Left lobe of liver (tissue), 2 donors: ENCODE data around the gene MKX. TPM values are rescaled to one million over a fixed set of nuclear protein-coding genes. Genes with fewer than 3 reads are reported as not detected.

Source experiments
- ATAC-seq: fragments of 200-7000 bp; cut with Tn5 transposase; one replicate; pipeline ENCODE4 v1.9.1; 2020; ENCODE audit warnings: mild to moderate bottlenecking, moderate library complexity
- DNase-seq: peaks from one replicate; pipeline ENCODE4 v3.0.0-alpha.2; 2020; ENCODE audit warnings: low spot score
- total RNA-seq: library from RNA; stranded (reverse); gene quantifications from one replicate; pipeline ENCODE4 v1.2.1, GENCODE V29; 2021
- donor health status: DM: no; HTN: no; CAD: no; lungs with moderate emphysema.
- donor health status: DM: no; HTN: yes; CAD: no.

The MKX gene
- total RNA-seq, 1 donor from 2014 or later, result 0.30 TPM

DNA sequence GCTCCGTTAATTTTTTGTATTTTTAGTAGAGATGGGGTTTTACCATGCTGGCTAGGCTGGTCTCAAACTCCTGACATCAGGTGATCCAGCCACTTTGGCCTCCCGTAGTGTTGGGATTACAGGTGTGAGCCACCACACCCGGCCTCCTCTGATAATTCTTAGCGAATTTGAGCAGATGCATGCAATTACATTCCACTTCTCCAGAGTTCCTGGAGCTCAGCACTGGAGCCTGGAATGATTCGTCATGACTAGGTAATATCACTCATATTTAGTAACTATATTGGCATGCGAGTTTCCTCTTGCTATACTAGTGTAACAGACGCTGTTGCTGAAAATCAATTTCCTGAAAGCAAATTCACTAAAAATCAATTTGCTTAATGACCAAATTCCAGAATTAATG is 86.8 kb downstream of the MKX start:
- ATAC-seq (no peak), DNase-seq (no peak)

DNA sequence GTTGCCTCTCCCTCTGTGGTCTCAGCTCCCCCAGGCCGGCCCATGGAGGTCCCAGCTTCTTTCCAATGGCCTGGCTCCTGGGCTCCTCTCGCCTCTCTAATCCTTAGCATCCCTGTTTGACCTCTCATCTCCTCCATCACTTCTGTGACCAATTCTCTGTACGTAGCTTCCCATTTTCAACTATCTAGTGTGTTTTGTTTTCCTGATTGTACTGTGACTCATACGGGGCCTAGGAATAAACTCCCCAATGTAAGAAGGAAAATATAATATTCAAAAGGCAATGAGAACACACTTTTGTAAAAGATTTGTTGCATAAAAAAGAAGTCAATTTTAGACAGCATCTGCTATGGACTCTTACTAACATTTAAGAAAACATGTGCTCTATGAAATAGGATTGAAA is 90.3 kb downstream of the MKX start:
- ATAC-seq (no peak), DNase-seq (no peak)

DNA sequence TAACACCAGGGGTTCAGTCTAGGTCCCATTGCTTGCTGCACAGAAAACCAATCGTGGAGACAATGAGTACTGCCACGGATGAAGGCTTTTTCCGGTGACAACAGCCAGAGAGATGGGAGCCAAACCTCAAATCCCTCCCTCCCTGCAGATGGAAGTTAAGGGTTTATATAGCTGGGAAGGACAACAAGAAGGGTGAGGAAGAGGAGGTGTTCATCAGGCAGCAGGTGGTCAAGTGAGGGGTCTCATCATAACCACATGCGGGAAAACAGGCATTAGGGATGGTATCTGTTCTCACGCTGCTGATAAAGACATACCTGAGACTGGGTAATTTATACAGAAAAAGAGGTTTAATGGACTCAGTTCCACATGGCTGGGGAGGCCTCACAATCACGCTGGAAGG is 91.3 kb downstream of the MKX start:
- DNase-seq (no peak), ATAC-seq (no peak)

DNA sequence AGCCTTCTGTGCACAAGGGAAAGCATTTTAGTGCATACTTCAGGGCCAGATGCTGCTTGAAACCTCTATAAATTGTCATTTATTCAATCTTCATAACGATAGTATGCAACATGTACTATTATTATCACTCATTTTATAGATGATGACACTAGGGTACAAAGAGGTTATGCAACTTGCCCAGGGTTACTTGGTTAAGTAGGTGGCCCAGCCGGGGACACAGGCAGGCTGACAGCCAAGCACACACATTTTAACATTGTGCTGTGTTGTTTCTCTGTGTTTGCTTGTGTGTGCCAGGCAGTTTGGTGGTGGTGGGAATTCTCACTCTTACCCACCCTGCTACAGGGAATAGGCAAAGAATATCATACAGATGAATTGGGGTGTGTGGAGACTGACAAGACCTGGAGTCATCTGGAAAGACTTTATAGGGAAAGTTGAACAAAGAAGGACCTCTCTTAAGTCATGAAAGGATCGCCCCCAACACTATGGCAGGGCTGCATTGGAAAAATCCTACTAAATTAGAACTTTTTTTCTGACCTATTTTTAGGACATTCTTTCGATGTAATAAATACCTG is 98.9 kb downstream of the MKX start:
- peak; percentile 52 for ATAC-seq

DNA sequence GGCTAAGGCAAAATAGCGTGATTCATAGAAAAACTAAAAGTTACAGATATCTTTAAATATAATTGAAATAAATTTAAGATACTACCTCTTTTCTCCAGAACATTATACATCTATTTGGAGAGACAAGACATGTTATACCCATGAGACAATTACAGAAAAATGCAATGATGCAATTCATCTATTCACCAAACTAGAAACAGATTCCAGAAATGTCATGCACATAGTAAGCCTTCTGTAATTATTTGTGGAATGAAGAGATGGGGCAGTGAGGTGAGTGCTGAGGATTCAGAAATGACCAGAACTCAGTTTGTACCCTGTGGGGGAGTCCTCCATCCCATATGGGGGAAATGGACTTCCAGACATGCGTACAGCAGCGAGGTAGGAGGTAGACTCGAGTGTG is 99.4 kb downstream of the MKX start:
- DNase-seq, result no peak
- ATAC-seq, result no peak

More for the DNA sequence above, 98.9 kb downstream of the MKX start:
- DNase-seq, result no peak

DNA sequence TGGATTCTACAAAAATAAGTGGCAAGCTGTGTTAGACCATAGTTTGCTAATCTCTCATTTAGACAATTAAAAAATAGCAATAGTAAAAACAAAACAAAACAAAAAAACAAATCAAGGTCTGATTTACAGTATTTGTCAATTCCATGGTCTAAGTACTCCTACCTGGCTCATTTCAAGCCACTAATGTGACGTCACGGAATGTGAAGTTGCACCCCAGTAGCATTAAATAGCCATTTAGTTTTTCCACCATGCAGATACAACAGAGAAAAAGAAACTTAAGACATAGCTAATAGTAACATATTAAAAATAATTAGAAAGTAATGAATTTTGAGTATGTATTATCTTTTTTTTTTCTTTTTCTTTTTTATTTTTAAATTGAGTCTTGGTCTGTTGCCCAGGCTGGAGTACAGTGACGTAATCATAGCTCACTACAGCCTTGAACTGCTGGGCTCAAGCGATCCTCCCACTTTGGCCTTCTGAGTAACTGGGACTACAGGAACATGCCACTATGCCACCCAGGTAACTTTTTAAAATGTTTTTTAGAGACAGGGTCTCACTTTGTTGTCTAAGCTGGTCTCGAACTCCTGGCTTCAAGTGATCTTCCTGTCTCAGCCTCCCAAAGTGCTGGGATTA is 101.2 kb downstream of the MKX start:
- ATAC-seq (peak; percentile 54), DNase-seq (no peak)

DNA sequence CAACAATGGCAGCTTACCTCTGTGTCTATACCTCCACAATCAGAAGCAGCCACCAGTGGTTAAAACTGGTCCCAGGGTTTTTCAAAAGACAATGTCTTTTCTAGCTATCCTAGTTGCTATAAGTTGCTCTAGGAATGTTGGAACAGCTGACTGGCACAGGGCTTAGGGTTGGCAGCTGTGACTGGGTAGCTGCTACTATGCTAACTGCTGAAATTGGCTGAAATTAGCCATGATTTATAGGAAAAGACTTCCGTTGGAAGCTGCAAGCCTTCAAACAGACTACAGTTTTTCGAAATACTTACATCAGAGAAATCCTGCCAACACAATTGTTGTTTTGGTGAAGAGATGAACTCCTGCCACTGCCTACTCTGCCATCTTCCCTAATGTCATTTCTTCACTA is 102.3 kb downstream of the MKX start:
- no peak for ATAC-seq
- no peak for DNase-seq

DNA sequence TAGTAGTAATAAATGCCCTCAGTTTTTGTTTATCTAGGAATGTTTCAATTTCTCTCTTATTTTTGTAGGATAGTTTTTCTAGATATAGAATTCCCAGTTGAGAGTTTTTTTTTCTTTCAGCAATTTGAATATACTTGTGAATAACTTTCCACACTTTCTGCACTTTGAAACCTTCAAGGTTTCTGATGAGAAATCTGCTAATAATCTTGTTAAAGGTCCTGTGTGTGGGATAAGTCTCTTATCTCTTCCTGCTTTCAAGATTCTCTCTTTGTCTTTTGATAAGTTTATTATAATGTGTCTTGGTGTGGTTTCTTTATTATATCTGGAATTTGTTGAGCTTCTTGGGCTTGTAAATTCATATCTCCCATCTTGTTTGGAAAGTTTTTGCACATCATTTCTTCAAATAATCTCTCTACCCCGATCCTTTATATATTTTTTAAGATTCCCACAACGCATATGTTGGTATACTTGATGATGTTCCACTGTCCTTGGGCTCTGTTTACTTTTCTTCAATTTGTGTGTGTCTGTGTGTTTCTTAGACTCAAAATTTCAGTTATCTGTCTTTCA is 103.5 kb downstream of the MKX start:
- DNase-seq (no peak), ATAC-seq (no peak)

DNA sequence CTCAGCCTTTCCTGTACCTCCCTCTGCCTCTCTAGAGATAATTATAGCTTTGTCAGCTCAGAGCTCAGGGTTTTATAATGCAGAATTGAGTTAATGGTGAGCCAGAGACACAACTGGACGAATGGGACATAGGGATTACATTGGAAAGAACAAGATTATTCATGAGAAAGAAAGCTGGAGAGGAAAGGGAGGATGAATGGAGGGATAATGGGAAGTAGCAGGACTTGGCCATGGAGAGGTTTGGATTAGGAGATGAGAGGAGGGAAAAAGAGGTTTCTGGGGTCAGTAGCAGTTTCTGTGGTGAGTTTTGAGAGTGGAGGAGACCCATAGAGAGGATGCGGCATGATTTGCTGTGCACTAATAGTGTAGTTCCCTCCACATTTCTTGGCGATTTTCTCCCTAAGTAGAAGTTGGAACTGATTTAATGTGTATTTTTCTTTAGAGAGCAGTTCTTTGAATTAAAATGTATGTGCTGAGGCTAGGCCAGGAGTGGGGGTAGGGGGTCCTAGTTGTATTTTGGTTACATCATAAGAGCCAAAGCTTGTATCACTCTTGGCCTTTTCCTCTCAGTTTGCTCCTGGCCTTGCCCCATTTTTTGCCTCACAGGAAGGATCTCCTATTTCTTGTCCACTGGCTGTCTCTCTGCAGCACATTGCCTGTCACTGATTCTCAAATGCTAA is 107.4 kb downstream of the MKX start:
- DNase-seq, result no peak
- no peak for ATAC-seq

DNA sequence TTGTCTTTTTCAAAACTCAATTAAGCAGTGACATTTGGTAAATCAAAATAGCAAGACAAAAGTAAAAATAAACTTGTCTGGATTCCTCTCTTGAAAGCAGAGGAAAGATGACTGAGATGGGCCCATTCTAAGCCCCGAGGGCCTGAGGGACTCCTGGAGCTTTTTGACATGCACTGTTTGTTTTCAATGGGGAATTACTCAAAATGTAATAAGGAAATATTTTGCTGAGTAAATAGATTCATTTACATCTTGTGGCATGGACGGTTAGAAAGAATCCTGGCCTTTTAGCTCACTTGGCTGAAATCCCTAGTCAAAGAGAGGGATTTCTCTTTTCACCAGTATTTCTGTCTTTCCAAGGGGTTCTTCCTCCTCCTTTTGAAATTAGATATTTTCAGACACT is 108.0 kb downstream of the MKX start:
- DNase-seq, result no peak
- ATAC-seq, result no peak

DNA sequence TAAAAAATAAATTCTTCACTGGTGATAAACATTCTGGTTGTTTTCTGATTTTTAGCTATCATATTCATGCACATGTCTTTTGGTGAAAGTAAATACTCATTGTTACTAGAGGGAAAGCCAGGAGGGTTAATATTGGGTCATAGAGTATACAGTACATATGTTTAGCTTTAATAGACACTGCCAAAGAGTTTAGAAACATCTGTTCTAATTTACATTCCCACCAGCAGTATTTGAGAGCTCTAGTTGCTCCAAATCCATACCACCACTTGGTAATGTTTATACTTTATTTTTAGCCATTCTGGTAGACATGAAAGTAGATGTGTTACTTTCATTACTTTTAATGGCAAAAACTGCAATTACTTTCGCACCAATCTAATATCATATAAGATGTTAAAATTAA is 108.8 kb downstream of the MKX start:
- DNase-seq (no peak), ATAC-seq (no peak)

DNA sequence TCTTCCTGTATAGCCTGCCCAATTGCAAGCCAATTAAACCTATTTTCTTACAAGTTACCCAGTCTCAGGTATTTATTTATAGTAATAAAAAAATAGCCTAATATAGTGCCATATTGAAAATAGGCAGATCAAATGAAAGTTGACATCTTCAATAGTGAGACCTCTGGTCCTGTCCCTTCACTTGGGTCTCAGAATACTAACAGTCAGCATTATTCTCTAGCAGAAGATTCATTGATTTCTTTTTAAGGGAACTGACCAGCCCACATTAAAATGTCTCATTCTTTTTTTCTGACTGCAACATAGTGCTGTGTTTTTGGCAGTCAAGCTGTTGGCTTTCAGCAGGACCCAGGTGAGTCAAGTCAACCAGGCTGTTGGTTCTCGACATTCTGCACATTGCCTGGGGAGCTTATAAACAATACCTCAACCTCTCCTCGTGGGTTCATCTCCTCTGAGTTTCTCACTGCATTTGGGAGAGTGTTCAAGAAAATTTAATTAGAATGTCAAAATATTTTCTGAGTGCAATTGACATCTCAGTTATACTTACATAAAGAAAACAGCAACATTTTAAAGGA is 109.8 kb downstream of the MKX start:
- DNase-seq, result no peak
- no peak for ATAC-seq

DNA sequence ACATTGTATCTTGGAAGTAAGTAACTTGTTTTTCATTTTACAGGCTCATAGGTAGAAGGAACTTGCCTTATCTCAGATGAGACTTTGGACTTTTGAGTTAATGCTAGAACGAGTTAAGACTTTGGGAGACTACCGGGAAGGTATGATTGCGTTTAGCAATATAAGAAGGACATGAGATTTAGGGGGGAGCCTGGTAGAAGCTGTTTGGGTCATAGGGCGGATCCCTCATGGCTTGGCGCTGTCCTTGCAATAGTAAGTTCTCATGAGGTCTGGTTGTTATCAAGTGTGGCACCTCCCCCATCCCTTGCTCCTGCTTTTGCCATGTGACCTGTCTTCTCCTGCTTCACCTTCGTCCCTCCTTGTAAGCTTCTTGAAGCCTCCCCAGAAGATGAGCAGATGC is 110.3 kb downstream of the MKX start:
- ATAC-seq, result no peak
- no peak for DNase-seq

DNA sequence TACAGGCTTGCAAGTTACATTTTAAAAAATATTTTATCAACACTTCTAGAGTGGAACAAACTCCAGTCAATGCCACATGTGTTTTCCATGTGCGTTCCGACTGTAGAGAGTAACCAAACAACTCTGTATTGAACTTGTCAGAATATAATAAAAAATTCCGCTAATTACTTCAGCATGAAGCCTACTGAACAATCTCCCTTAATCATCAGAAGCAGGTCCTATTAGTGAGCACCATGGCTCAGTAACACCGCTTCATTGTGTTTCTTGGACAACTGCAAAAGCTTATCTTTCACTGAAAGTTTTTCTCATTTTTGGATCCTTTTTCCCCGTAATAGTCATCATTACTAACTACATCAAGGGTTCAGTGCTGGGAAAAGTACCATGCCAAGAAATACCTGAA is 117.0 kb downstream of the MKX start:
- ATAC-seq (no peak), DNase-seq (no peak)

DNA sequence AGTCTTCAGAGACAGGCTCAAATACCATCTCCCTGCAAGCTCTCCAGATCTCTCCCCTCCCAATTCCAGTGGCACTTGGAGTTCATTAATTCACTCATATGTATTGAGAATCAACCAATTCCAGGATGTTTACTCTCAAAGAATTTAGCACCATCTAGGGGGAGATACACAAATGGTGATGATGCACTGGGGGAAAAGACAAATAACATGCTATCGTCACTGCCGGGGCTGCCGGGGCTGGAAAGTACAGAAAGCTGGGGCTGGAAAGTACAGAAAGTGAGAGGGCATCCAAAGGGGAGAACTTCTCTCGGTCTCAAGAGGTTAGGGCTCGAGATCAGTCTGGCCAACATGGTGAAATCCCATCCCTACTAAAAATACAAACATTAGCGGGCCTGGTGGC is 118.7 kb downstream of the MKX start:
- ATAC-seq, result no peak
- no peak for DNase-seq

DNA sequence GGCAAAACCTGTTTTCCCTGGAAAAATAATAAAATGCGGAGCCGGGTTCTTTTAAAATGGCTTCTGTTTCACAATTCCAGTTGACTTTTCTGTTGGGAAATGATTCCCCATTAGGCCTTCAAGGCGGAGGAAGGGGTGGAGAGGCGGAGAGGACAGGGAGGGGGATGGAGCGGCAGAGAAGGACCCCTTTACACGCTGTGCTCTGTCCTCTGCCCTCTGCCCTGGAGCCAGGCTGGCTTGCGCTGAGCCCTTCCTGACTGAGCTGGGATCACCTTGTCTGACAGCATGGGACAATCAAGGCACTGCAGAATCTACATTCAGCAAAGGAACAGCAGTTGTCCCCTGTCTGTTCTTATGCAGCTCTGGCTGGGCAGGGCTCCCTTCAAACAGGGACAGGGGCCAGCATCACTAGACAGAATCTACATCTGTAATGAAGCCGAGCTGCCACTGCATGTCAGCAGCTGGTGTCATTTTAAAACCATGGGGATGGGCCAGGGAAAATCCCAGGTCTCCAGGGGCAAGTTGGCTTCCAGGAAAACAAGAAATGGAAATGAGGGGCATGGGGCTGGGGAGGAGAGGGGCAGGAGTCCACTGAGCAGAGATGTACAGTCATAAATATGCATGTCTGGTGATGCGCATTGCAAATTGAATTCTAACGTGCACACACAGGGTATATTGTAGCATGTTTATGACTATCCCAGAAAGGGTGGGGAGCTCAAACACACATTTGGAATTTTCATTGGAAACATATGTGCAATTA is 120.0 kb downstream of the MKX start:
- DNase-seq (no peak), ATAC-seq (no peak)

DNA sequence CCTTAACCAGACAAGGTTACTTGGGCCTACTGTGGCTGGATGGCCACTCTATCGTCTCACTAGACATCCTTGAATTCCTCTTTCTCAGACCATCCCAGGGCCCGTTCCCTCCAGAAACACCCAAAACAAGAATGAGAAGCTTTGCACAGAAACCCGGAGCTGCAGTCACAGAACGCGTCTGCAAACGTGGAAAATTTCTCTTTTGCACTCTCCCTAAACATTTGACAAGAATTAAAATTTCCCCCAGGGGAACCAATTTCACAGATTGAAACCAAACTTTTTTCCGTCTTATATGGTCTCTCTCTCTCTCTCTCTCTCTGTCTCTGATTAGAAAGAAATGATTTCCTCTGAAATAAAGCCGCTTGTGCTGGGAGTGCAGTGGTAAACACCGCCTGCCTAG is 120.7 kb downstream of the MKX start:
- no peak for ATAC-seq
- no peak for DNase-seq
